GM13976 (cell line): ENCODE data around the gene RGL1.

Source experiments
- DNase-seq: peaks from one replicate; pipeline ENCODE4 v3.0.0; 2012; ENCODE audit warnings: low spot score
- in situ Hi-C: fragments of 300-500 bp; cut with MboI; formaldehyde crosslinking; loops from one replicate; pipeline ENCODE4 v1.12.0; 2022; ENCODE audit warnings: low sequenced_read_pairs, mixed read lengths, inconsistent platforms; ENCODE audit not compliant: unreplicated experiment
- TF ChIP-seq, protein P1 (sequence below): IDR thresholded peaks from 2 replicates; pipeline ENCODE4 v1.5.1; 2012; ENCODE audit warnings: borderline replicate concordance, mild to moderate bottlenecking; ENCODE audit not compliant: insufficient read depth; ENCODE audit errors: extremely low read depth, missing control alignments, control extremely low read depth

RGL1 gene

DNA sequence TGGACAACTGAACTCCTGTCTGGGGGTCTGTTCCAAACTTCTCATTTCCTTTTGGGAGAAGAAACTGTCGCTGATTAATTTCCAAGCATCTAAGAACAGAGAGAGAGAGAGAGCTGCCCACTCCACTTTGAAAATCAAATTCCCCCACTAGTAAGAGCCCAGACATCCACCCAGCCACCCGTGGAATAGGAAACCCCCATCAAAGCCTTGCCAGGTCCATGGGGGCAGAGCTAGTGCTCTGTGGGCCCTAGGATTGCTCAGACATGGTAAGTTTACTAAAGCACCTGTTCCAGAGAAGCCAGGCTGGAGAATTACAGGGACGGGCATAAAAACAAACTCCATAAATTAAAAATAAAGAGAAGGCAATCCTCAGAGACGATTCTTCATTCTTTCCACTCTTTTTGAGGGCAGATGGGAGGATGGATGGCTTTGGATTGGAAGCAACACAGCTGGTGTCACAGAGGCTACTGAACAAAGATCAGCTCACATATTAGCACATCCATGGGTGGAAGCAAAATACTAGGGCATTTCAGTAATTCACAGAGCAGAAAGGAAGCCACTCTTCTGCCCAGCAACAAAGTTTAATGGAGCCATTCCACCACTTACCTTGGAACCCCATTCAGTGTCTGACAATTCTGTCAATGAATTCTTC lies 128.7 kb downstream of the RGL1 start:
- TF ChIP-seq, protein P1, sequence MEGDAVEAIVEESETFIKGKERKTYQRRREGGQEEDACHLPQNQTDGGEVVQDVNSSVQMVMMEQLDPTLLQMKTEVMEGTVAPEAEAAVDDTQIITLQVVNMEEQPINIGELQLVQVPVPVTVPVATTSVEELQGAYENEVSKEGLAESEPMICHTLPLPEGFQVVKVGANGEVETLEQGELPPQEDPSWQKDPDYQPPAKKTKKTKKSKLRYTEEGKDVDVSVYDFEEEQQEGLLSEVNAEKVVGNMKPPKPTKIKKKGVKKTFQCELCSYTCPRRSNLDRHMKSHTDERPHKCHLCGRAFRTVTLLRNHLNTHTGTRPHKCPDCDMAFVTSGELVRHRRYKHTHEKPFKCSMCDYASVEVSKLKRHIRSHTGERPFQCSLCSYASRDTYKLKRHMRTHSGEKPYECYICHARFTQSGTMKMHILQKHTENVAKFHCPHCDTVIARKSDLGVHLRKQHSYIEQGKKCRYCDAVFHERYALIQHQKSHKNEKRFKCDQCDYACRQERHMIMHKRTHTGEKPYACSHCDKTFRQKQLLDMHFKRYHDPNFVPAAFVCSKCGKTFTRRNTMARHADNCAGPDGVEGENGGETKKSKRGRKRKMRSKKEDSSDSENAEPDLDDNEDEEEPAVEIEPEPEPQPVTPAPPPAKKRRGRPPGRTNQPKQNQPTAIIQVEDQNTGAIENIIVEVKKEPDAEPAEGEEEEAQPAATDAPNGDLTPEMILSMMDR, result no peak
- in situ Hi-C loops, result no loop called here
- no peak for DNase-seq

DNA sequence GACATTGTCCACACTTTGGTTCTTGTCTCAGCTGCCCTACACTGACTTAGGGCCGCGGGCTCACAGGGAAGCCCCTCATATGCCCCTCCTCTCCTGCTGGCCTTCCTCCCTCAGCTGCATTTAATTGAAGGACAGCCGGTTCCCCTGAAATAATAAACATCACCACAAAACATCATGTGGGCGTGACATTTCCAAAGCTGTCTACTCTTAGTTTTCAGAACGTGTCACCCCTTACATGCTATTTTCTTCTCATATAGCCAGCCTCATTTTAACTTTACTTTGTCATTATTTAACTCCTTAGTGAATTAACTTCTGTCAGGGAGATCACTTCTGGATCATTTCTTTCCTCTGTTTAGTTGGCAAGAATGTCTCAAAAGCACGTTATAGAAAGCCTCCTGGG lies 129.4 kb downstream of the RGL1 start:
- TF ChIP-seq, protein P1, result no peak
- no peak for DNase-seq
- in situ Hi-C loops, result no loop called here

DNA sequence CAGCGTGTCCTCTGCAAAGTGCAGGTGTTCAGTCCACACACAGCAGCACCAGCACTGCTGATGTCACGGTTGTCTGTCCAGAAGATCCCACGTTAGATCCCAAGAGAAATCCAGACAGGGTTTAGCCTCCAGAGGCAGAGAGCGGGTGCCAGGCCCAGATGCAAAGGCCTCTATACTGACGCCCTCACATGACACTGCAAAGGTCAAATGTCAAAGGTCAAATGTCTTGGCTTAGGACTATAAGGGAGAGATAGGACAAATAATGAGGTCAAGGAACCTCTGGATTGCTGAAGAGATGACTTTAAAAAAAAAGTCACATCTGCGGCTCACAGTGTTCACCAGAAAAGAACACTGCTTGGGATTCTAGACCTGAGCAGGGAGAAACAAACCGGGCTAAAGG lies 131.1 kb downstream of the RGL1 start:
- in situ Hi-C loops, result no loop called here

DNA sequence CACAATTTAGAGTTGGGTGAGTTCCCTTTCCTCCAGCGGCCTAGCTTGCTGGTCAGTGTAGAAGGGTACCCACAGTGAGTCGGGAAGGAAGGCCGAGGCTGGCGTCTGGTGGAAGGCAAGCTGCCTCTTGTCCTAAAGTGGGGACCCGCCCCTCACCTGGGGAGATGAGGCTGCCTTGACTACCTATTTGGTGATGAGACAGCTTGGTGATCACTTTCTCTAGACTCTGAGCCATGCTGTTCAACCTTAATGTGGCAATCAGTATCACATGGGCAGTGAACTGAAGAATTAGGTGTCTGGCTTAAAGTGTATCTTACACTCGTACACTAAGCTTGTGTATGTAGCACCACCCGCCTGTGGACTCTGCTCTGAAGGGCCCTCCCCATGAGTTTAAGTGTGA lies 131.9 kb downstream of the RGL1 start:
- TF ChIP-seq, protein P1, result no peak
- DNase-seq, result no peak

More for the DNA sequence above, 131.1 kb downstream of the RGL1 start:
- no peak for DNase-seq
- TF ChIP-seq, protein P1, result no peak

DNA sequence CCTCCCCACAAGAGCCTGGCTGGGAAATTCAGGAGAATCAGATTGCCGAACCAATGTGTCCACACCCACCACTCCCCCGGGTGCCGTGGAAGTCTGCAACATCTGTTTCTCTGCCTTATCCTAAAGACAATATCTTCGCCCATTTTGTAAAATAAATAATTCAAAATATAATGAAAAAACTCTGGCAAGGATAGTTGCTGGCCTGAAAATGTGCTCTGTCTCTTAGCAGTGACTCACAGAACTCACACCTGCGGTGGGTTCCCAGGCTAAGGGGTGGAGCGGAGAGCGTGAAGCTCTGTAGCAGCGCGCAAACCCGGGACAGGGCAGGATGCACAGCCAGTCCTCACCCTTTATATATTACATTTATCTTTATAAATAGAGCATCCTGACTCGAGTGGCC lies 132.7 kb downstream of the RGL1 start:
- in situ Hi-C loops, result no loop called here
- TF ChIP-seq, protein P1, result no peak
- DNase-seq, result no peak

More for the DNA sequence above, 131.9 kb downstream of the RGL1 start:
- in situ Hi-C loops, result no loop called here

DNA sequence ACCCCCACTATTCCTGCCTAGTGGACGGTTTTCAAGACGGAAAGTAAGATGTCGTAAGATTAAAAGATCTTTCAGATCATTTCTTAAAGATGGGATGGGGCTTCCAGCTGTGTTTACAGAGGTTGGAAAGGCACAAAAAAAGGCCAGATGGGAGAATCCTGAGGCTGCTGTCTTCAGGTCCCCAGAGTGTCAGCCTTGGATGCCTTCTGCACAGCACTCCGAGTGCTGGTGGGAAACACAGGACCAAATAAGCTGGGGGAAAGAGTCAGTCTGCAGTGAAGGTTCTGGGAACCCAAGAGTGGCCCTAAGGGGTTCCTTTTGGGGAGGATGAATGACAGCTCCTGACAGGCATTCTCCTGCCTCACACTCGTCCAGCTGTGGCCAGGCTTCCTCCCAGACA lies 136.1 kb downstream of the RGL1 start:
- in situ Hi-C loops, result no loop called here
- TF ChIP-seq, protein P1, result no peak
- no peak for DNase-seq
